GM18873 (cell line): ENCODE data around the gene OPN1SW.

ENCODE experiments used
- ATAC-seq: cut with Tn5 transposase; IDR thresholded peaks from one replicate; pipeline ENCODE4 v1.9.1; 2021; ENCODE audit warnings: mild to moderate bottlenecking, moderate library complexity, moderate number of reproducible peaks; ENCODE audit not compliant: unreplicated experiment, low FRiP score

The OPN1SW gene

DNA sequence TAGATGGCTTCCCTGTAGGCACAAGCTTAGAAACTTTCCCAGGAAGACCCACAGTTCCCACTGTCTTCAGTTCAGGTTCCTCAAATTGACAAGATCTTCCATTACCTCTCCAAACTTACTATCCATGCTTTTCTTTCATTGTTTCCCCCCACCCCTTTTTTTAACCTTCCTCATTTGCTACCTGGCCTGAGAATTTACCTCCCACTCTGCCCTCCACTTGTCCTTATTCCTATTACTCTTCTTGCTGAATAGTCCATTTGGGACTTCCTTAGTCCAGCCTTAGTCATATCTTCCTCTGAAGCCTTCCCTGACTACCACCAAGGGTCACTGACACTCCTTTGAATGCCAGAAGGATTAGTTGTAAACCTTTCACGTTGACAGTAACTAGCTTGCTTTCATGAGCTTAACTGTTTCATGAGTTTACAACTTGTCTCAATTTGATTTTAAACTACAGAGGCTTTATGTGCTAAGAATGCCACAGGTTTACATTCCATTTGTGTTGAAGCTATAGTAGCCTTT, 37.7 kb downstream of the OPN1SW start:
- ATAC-seq, result no peak

DNA sequence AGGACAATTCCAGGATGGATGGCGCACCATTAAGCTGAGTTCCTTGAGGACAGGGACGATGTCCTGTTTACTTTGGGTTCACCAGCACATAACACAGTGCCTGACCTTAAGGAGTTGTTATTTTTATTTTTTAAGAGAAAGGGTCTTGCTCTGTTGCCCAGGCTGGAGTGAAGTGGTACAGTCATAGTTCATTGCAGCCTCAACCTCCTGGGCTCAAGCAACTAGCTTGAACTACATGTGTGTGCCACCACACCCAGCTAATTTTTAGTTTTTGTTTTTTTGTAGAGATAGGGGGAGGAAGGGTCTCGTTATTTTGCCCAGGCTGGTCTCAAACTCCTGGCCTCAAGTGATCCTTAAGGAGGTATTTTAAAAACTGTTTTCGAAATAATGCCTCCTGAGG, 38.2 kb downstream of the OPN1SW start:
- ATAC-seq, result no peak

DNA sequence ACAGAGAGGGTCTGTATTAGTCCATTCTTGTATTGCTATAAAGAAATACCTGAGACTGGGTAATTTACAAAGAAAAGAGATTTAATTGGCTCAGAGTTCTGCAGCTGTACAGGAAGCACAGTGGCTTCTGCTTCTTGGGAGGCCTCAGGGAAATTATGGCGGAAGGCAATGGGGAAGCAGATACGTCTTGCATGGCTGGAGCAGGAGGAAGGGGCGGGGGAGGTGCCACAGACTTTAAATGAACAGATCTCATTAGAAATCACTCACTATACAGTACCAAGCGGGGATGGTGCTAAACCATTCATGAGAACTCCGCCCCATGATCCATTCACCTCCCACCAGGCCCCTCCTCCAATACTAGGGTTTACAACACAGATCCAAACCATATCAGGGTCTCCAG, 40.2 kb downstream of the OPN1SW start:
- ATAC-seq, result no peak

DNA sequence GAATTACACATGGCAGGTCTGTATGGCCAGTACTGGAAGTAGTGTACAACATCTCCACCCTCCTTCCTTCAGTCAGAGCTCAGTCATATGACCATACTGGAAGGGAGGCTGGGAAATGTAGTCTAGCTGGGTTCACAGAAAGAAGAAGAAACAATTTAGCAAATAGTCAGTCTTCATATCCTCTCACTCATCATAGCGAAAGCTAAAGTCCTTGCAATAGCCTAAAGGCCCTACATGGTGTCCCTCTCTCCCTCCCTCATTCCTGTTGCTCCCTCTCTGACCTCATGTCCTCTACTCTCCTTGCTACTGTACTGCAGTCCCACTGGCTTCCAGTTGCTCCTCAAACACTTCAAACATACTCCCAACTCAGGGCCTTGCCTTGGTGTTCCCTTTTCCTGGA, 40.7 kb downstream of the OPN1SW start:
- no peak for ATAC-seq

DNA sequence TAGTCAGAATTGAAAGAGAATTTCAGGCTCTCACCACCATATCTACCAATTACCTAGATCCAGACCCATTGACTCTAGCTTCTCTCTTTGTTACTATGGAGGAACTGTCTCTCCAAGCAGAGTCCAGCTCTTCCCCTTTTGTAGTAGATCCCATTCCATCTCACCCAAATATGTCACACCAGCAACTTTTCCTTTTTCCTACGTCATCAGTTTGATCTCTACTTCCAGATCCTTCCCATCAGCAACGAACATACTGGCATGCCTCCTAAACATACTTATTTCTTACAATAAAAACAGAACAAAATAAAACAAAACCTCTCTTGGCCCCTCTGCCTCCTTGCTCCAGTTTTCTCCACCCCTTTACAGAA, 42.3 kb downstream of the OPN1SW start:
- ATAC-seq, result no peak

DNA sequence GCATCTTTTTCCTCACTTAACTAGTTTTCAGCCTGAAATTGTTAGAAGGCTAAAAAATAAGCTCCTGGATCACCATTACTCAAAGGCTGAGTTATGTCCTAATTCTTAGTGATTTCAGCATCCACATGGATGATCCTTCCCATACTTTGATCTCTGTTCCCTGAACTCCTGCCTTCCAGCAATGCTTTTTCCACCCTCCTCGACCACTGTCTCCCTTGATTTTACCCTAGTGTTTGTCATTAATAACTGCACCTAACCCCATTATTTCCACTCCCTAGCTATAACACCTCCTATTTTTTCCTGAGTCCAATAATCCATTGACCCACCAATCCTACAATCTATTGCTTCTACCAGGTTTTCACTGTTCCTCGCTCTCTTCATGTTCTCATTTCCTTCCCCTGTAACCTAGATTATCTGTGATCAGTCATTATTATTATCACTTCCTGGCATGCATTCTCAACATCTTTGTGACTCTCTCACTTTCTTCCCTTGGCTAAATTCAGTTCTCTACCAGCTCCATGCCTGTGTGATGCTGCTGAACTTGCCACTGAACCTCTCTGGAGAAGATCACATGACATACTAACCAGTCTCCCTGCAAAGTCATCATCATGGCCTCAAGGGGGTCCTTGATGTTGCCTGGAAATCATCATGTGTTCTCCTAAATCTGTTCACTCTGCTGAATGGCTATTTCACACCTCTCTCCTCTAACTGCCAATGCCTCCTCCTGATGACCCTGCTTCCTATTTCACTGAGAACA, 42.9 kb downstream of the OPN1SW start:
- no peak for ATAC-seq

DNA sequence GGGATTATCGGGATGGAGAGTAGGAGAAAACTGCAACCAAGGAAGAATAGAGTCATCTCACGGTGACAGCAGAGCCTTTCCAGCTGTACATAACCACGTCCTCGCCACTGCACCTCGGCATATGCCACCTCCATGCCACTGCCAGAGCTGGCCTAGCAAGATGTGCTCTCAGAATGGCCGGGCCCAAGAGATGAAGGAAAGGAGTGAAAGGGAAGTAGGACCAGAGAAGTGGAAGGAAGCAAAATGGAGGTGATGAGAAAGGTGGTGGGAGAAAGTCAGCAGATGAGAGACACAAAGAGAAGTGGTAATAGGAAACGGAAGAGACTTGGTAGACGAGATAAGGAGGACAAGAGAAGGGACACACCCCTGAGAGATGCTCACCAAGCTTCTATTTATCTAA, 44.4 kb downstream of the OPN1SW start:
- no peak for ATAC-seq

DNA sequence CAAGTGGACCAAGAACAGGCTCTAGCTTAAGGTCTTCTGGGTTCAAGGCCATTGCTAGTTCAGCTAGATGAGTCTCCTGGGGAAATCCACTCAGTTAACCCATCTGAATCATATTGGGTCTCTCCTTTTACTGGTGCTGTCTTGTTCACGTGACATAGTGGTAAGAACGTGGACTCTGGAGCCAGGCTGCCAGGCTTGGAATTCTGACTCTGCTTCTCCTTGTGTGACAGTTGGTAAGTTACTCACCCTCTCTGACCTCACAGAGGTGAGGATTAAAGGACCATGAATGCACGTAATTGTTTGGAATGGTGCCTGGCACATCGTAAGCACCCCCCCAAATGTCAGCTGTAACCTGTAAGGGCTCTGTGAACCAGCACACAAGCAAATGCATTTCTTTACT, 46.1 kb downstream of the OPN1SW start:
- ATAC-seq, result no peak

DNA sequence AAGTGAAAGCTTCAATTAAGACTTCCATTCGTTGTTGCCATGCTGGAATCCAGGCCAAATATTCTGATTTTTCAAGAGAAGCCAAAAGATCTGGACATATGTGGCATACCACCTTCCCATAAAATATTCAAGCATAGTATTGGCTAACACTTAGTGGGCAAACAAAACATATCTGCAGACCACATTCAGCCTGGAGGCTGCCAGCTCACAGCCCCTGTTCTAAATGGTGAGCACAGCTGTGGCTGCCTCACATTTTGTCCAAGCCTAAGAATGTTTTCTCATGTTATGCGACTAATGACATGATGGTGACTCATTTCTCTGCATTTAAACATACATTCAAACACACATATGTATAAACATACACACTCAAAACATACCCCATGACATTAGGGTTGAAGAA, 47.0 kb downstream of the OPN1SW start:
- no peak for ATAC-seq

DNA sequence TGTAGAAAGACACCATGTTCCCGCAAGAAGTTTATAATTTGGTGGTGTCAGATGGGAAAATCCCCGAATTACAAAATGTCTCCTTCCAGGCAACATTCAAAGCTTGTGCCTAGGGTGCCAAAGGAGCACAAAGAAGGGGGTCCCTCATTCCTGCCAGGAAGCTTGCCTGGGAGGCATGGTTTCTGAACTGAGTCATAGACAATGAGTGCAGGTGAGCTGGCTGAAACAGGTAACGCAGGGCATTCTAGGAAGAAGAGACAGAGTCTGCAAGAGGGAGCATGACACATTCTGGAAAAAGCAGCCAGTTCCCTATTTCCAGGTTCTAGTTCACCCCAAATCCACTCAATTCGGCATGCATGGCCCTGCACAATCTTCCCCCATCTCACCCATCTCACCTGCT, 48.4 kb downstream of the OPN1SW start:
- no peak for ATAC-seq

DNA sequence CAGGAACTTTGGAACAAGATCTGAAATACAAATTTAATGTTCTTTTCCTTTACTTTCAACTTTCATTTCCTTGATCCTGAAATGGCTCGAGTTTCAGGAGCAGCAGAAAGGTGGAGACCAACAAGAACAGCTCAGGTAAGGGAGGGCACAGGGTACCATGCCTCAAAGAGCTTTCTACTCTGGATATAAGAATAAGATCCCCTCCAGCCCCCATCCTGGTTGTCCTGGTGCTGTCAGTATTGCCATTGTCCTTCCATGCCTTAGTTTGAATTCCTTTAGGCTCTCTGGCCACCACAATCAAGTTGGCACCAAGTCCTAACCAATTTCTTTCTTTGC, 48.9 kb downstream of the OPN1SW start:
- ATAC-seq, result no peak

DNA sequence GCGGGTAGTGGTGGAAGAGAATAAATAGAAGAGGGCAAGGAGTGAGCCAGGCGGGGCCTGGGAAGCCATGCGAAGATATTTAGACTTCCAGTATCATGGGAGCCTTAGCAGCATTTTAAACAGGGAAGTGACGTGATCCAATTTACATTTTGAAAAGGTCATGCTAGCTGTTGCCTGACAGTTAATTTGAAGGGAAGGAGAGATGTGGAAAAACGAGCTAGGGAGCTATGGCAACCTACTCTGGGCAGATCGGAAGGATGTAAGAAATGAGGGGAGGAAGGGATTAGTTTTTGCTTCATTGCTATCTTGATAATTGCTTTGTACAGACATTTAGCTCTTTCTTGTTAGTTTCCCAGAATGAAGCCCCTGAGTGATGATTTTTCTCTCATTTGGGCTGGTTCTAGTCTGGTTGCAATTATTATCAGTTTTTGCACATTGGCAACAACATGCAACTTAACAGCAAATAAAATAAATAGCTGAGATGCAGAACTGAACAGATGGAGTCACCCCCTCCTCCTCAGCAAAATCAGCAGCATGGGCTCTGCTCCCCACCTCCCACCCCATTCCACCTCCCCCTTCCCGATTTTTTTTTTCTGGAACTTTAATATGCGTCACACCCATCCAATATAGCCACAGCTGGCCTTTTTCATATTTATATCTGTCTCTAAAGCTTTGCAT, 49.4 kb downstream of the OPN1SW start:
- no peak for ATAC-seq

DNA sequence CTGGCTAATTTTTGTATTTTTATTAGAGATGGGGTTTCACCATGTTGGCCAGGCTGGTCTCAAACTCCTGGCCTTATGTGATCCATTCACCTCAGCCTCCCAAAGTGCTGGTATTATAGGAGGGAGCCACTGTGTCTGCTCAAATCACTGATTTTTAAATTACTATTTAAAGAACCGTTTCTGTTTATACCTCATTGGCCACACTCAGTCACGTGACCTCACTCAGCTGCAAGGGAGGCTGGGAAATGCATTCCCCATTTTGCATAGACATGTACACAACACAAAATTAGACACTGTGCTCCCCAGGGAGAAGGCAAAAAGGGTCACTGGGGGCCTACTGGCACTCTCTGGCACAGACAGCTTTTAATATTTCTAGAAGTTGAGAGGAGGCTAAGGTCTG, 50.1 kb downstream of the OPN1SW start:
- no peak for ATAC-seq

DNA sequence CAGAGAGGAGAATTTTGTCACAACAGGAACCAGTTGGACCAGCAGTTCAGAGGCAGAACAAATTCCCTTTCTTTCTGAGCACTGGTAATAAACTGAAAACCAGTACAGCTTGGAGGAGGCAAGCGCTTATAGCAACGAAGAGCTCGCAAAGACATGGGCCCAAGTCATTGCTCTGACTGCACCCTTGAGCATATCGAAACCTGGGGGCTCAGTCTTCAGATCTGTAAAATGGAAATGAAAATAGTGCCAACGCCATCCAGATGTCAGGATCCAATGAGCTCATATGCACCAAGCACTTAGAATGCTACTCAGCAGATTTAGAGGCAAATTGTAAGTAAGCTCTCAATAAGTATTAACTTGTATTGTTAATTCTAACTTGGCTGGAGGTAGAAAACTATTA, 50.9 kb downstream of the OPN1SW start:
- ATAC-seq, result no peak
